Astrocyte of the hippocampus (primary cell): ENCODE data around the gene THEMIS.
"Not testable (repeated sequence)": the region's sequence is repeated elsewhere in the genome, so short reads cannot be mapped to it uniquely, and the experiment has no call there.

Source experiments
- DNase-seq: peaks from one replicate; pipeline ENCODE4 v3.0.0; 2011; ENCODE audit warnings: low read depth, low spot score

THEMIS gene

DNA sequence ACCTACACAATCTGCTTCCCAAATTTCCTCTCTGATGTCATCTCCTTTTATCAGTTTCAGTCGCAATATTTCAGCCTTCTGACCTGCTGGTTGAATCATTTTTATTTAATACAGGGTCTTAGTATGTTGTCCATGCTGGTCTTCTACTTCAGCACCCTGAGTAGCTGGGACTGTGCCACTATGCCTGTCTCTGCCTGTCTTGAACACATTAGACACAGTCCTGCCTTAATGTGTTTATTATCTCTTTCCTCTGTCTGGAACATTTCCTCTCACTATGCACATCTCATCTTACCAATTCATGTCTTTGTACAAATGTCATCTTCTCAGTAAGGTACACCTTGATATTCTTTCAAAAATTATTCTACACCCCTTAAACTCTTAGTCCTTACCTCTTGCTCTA lies 106.5 kb downstream of the THEMIS start:
- DNase-seq: no peak

- no peak for DNase-seq
These were observed 107.5 kb downstream of the THEMIS start for GRCh38 chr6:127793396-127793795.

GRCh38 chr6:127792616-127793015 lies 108.2 kb downstream of the THEMIS start:
- no peak for DNase-seq

DNA sequence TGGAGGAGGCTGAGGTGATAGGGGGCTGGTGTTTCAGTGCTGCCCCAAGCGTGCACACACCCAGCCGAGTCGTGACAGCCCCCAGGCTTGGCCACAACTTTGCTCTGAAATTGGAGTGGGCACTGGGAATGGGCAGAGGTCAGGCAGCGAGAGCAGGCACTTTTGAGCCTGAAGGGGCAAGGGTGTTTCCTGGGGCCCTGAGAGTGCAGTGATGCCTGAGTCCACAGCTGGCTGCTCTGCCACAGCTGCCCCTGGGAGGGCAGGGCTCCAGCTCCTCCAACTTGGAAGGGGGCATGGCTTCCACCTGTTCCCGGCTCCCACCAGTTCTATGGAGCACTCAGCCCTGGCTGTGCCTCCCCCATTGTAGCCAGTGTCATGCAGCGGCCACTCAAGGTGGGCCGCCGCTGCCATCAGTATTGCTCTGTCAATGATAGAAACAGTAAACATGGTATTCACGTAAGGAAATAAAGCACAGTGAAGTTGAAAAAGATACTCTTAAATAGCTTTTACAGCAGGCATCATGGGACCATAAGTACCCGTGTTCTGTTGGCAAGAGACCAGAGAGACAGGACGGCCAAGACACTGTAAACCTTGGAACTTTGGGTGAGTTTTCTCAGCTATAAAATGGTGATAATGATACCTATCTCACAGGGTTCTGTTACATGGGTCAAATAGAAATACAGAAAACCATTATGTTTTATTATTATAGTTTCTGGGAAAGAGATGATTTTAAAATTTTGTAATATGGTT lies 108.9 kb downstream of the THEMIS start:
- DNase-seq: no peak

GRCh38 chr6:127790571-127790970 lies 110.3 kb downstream of the THEMIS start:
- no peak for DNase-seq

DNA sequence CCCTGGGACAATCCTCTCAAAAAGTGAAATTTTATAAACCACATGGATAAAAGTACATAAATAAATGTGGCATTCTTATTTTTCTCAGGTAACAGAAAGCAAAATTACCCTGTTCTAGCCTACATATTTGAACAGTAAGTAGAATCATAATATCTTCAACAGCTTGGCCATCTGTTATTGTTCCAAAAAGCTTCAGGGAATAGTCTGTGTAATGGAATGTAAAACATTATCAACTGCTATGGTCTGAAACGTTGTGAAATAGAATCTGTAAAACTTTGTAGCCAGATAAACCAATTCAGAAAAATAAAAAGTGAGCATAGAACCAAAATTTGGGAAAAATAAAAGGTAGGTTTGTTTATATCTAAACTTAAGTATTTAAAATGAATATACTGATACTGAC lies 114.7 kb downstream of the THEMIS start:
- no peak for DNase-seq

- DNase-seq: no peak
These were observed 116.4 kb downstream of the THEMIS start for GRCh38 chr6:127784468-127784867.

DNA sequence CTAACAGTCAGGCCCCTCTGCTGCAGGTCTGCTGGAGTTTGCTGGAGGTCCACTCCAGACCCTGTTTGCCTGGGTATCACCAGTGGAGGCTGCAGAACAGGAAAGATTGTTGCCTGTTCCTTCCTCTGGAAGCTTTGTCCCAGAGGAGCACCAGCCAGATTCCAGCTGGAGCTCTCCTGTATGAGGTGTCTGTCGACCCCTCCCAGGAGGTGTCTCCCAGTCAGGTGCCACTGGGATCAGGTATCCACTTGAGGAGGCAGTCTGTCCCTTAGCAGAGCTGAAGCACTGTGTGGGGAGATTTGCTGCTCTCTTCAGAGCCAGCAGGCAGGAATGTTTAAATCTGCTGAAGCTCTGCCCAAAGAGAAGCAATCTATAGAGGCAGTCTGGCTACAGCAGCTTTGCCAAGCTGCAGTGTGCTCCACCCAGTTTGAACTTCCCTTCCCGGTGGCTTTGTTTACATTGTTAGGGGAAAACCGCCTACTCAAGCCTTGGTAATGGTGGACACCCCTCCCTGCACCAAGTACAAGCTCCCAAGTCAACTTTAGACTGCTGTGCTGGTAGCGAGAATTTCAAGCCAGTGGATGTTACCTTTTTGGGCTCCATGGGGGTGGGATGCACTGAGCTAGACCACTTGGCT lies 119.1 kb downstream of the THEMIS start:
- DNase-seq: not testable (repeated sequence)

- no peak for DNase-seq
These were observed 124.5 kb downstream of the THEMIS start for GRCh38 chr6:127776320-127776719.

DNA sequence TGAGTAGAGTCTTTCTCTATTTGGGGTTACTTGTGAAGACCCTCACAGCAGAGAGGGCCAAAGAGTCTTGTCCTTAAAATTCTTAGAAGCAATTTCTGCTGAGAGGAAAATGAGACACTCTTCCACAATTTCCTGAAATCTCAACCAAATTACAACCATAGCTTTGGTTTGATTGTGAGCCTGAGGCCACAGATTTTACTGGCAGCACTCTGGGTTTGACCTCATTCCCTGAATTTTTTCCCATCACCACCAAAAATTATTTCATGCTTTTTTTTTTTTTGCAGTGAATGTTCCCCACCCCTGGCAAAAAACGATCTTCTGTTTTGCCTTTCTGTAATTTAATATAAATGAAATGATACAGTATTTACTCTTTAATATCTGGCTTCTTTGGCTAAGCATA lies 125.5 kb downstream of the THEMIS start:
- DNase-seq: peak; percentile 23

DNA sequence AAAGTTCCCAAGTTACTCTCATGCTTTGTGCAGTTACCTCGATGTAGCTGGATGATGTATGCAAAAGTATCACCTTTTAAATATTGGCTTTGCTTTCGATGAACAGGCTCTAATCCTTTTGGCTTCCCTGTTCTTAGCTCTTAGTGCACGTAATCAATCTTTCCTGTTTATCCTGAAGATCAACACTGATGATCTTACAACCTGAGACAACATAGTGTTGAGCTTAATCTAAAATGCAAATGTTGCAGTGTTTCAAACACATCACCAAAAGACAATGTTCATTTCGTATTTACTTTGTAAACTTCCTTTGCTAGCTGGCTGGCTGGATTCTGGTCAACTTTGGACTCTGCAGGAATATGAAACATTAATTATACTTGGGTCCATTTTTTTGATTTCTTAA lies 132.1 kb downstream of the THEMIS start:
- no peak for DNase-seq

GRCh38 chr6:127768223-127768622 lies 132.6 kb downstream of the THEMIS start:
- DNase-seq: no peak

DNA sequence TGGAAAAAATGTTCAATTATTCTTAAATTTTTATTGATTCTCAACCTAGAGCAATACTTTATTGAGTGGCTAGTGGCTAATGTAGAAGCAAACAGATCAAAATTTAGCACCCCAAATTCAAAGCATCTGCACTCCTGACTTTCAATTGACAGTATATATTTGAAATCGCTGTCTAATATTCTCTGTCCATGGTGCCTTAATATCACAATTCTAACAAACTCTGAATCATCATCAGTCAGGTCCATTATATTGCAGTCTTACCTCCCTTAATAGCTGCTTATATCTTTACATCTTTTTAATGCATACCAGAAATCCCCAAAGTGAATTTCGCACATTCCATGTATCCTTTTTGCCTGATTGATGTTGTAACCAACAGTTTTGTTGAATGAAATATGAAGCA lies 134.9 kb downstream of the THEMIS start:
- DNase-seq: no peak

DNA sequence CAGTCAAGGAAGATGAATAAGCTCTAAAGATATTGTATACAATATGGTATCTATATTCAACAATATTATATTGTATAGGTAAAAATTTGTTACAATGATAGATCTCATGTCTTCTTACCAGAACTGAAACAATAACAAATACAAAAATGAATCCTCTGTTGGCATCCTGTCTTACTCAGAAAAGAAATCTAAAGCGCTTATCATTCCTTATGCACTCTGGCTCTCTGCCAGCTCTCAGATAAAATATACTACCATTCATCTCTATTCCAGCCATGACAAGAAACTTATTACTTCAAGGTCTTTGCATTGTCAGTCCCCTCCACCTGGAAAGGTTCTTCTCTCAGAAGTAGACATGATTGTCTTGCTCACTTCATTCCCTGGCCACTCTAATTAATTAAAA lies 138.6 kb downstream of the THEMIS start:
- no peak for DNase-seq

- no peak for DNase-seq
These were observed 139.8 kb downstream of the THEMIS start for GRCh38 chr6:127761084-127761483.

- DNase-seq: no peak
These were observed 151.8 kb downstream of the THEMIS start for GRCh38 chr6:127749095-127749494.

GRCh38 chr6:127748290-127748689 lies 152.6 kb downstream of the THEMIS start:
- DNase-seq: no peak

DNA sequence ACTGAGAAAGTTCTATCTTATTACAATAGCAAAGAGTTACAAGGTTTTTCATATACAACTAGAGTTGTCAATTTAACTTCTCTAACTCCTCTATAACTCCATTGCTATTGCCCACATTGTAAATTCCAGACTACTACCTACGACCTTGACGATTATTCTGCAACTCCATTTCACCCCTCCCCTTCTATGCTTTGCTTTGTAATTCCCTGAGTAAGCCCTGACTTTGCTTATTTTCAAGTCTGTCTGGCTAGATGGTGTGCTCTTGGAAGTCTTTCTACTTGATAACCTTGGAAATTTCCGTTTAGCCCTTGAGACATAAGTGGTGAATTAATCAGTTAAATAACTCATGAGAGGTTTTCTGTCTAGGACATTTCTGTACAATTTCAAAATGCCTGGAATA lies 162.4 kb downstream of the THEMIS start:
- DNase-seq: no peak

GRCh38 chr6:127737768-127738167 lies 163.1 kb downstream of the THEMIS start:
- no peak for DNase-seq

GRCh38 chr6:127737009-127737486 lies 163.8 kb downstream of the THEMIS start:
- peak; percentile 84 for DNase-seq

DNA sequence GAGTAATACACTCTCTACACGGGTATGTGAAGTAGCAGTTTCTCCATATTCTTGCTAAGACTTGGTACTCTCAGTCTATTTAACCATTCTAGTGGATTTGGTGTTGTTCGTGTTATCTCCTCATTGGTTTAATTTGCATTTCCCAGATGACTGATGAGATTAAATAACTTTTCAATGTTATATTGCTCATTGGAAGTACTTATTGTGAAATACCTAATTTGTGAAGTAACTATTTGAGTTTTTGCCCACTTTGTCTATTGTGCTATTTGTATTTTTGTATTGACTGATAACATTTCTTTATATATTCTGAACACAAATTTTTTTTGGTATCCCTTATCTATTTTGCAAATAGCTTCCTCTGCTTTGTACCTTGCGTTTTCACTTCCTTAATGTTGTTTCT lies 167.9 kb downstream of the THEMIS start:
- DNase-seq: no peak

DNA sequence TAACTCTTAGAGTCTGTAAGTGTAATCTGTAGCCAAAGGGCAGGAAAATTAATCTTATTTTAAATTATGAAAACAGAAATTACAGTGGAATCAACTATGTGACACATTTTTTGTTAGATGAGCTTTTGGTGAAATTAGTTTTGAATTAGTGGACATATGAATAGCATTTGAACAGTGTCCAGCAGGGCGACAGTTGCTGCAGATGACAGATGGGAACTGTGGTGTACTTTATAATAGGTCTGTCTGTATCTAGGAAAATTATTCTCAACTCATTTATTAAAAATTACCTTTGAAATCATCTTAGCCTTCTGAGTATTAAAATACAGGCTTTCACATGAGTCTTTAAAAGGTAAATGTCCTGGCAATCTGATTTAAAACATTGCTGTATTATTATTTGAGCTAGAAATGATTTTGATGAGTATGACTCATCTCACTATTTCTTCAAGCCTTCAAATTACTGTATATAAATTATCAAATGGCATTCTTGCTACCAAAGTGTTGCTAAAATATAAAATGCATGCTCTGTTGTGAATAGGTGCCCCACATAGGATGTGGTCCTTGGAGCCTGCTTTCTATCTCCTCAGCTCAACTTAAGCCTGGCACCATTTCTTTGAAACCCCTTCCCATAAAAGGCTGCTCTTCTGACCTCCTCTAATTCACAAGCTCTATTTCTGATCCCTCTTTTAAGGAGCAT lies 173.5 kb downstream of the THEMIS start:
- DNase-seq: no peak

- DNase-seq: no peak
These were observed 175.0 kb downstream of the THEMIS start for GRCh38 chr6:127725821-127726220.
